NCI-H82 (cell line): Measurements from ENCODE around the gene CCDC83.
"Not testable (repeated sequence)": the region's sequence is repeated elsewhere in the genome, so short reads cannot be mapped to it uniquely, and the experiment has no call there.

ENCODE experiments used
- DNase-seq: peaks from one replicate; lab custom pipeline; 2025; lab: John Stamatoyannopoulos, UW

The CCDC83 gene

DNA sequence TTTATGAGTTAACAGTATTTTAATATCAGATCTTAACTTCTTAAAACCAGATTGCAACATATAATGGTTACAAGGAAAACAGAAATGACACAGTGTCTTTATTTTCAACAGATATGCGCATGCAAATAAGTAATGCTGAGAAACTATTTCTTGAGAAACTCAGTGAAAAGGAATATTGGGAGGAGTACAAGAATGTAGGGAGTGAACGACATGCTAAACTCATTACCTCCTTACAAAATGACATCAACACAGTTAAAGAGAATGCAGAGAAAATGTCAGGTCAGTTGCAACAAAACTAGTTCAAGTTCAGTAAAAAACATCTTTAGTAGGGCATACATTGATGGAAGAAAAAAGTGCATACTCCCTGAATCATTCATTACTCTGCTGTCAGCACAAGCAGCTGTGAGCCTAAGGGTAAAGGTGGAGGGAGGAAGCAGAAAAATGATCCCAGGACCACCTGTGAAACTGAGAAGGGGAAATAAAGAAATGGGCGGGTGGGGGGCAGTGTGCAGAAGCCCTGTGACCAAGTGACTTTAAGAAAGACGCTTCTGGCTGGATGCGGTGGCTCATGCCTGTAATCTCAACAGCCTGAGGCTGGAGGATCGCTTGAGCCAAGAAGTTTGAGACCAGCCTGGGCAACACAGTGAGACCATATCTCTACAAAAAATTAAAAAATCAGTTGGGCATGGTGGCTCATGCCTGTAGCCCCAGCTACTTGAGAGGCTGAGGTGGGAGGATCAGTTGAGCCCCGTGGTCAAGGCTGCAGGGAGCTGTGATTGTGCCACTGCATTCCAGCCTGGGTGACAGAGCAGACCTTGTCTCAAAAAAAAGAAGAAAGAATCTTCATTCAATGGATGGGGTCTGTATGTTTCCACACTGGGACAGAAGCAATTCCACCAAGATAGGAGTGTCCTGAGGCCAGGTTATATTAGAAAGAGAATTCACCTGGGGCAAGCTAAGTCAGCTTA, 31.2 kb downstream of the CCDC83 start:
- DNase-seq = no peak

DNA sequence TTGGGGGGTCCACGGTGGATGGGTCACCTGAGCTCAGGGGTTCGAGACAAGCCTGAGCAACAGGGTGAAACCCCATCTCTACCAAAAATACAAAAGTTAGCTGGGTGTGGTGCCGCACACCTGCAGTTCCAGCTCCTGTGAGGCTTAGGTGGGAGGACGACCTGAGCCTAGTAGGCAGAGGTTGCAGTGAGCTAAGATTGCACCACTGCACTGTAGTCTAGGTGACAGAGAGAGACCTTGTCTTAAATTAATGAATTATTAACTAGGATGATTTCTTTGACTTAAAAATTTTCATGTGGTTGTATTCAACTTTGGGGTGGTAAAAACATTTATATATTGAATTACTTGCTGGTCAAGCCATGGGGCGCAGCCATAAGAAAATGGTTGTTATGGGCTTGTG, 33.9 kb downstream of the CCDC83 start:
- DNase-seq = no peak

DNA sequence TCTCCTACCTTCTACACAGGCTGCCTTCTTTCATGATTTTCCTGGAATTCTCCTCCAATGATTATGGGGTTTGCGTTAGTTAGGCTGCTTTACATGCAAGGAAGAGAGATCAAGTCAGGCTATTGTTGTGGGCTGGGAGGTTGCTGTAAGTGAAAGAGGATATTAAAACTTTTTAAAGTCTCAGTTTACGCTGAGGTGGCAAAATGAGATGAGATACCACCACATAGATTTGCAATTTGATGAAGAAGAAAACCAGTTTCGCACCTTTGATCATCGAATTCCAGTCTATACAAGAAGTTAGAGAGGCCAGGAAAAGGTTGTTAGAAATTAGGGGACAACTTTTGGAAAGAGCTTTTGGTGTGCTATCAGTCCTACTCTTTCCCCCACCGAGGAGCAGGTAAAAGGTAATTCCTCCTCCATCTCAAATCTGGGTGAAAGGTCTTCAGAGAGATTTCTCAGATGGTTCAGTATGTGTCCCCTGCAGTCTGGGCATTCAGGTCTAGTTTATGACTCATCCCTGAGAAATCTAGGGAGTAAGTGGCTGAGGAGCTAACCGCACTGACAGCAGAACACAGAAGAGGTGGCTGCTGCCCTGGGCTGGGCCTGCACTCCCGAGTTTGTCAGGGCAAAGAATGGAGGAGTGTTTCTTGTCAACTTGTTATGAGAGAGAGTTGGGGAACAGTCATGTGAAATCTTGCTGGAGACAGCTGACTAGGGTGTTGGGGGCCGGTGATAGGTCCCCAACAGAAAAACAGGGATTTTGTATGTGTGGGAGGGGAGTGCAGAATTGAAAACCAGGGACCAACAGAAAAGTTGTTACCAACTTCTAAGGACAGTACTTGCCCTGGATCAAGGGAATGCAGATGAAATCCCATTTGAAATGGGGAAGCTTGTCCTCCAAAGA, 34.7 kb downstream of the CCDC83 start:
- DNase-seq = no peak

DNA sequence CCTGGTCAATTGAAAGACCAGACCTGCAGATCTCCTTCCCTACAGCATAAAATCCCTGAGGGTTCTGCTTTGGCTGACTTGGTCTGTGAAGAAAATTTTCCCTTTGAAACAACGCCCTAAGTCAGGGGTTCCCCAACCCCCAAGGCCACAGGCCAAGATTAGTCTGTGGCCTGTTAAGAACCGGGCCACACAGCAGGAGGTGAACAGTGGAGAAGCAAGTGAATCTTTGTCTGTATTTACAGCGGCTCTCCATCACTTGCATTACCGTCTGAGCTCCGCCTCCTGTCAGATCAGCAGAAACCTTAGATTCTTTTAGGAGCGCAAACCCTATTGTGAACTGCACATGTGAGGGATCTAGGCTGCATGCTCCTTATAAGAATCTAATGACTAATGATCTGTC, 38.2 kb downstream of the CCDC83 start:
- DNase-seq = no peak

DNA sequence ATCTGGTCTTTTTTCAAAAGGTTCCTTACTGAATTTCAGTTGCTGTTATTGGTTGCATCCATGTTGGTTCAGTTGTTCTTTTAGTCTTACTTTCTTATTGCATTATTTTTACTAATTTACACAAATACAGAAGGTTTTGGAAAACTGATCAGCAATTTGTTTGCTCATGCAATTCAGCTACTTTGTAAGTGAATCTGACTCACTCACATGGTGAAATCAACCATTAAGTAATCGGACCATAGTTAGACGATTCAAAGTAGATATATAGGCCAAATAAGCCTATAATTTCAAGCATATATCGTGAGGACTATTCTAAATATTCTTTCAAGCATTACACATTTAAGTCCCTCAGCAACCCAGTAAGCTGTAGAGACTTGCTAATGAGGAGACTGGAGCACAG, 41.7 kb downstream of the CCDC83 start:
- DNase-seq = no peak

DNA sequence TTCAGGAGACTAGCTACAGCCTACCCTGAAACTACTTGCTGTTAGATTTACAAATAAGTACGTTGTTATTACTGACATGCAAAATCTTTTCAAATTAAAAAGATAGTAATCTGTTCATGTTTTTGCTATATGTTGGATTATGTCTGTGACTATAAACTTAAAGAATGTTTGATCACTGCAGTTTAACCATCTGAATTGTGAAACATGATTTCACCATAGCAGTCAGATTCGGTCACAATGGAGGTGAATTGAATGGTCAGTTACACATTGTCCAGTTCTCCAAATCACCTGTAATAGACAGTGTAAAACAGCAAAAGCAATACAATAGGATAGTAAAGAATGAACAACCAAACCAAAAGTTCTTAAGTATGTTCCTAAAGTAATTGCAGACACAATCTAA, 43.3 kb downstream of the CCDC83 start:
- DNase-seq = no peak

DNA sequence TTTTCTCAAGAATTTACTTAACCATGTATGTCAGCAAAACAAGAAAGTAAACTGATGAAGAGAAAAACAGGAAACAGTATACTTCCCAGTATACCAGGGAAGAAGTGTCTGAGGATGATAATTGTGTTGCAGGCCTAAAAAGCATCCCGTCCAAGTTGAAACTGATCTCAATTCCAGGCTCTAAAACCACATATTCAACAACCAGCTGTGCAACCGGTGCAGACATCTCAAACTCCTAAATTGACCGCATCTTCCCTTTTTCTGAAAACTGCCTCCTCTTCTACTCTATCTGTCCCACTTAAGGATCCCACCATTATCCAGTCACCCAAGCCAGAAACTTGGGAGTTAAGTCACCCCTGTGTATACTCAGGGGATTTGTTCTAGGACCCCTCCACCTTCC, 47.2 kb downstream of the CCDC83 start:
- no peak for DNase-seq

DNA sequence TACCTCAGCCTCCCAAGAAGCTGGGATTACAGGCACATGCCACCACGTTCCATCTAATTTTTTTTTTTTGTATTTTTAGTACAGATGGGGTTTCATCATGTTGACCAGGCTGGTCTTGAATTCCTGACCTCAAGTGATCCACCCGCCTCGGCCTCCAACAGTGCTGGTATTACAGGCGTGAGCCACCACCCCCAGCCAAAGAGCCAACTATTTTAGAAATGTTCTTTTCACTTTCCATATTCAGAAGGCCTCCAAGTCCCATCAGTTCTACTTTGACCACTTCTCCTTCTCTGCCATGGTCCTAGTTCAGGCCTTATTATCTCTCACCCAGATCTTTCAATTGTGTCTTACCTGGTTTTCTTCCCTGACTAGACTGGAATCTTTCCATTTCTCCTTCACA, 48.2 kb downstream of the CCDC83 start:
- no peak for DNase-seq

DNA sequence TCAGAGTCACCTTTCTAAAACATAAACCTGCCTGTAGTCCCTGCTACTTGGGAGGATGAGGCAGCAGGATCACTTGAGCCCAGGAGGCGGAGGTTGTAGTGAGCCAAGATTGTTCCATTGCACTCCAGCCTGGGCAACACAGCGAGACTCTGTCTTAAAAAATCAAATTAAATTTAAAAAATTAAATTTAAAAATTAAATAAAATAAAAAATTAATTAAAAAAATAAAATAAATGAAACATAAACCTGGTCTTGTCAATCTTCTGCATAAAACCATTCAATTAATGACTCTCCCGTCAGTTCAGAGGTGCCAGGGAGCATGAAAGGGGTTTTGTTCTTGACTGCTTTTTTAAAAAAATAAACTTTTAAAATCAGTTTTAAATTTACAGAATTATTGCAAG, 48.6 kb downstream of the CCDC83 start:
- no peak for DNase-seq

DNA sequence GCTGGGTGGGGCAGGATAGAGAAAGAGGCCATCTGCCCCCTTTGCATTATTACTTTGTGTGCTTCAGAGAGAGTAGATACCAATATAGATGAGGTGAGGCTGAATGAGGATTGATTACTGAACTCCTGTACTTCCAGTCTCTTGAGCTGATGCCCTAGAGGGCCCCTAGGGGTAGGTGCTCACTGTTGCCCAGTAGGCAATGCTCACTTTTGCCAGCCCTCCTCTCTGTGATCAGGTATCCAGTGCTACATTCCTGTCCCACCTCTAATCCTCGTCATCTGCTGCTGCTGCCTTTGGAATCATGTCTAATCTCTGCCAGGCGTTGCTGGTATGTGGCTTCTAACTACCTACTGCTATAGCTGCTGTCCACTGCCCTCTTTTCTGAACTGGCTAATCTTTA, 57.2 kb downstream of the CCDC83 start:
- DNase-seq = peak; percentile 80

DNA sequence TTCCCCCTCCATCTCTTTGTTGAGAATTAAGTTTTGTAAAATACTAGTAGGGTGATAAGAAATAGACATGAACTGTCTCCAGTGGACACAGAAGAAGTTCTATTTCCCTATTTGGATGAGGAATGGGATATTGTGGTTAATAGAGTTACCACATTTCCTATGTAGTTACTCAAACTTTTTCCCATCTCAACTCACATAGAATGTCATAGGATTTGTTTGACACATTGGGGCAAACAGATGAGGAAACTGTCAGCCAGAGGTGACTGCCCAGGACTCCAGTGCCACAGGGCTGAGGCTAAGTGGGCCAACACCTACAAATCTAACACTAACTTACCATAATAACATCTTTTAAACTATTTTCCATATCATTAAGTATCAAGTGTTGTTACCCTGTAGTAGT, 58.3 kb downstream of the CCDC83 start:
- DNase-seq = no peak

DNA sequence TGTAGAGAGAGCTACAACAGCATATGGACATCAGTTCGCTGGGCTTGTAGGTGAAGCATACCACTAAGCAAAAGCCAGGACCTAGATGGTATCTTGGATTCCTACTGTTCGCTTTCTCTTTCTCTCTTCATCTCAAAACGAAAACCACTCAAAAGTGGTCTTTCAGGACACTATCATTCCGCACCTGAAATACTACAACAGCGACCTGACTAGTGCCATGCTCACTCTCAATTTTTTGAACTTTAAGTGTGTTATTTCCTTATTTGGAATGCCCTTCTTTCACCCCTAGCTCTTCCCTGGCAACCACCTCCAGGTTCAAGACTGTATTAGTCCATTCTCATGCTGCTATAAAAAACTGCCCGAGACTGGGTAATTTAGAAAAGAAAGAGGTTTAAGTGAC, 59.2 kb downstream of the CCDC83 start:
- DNase-seq = no peak

DNA sequence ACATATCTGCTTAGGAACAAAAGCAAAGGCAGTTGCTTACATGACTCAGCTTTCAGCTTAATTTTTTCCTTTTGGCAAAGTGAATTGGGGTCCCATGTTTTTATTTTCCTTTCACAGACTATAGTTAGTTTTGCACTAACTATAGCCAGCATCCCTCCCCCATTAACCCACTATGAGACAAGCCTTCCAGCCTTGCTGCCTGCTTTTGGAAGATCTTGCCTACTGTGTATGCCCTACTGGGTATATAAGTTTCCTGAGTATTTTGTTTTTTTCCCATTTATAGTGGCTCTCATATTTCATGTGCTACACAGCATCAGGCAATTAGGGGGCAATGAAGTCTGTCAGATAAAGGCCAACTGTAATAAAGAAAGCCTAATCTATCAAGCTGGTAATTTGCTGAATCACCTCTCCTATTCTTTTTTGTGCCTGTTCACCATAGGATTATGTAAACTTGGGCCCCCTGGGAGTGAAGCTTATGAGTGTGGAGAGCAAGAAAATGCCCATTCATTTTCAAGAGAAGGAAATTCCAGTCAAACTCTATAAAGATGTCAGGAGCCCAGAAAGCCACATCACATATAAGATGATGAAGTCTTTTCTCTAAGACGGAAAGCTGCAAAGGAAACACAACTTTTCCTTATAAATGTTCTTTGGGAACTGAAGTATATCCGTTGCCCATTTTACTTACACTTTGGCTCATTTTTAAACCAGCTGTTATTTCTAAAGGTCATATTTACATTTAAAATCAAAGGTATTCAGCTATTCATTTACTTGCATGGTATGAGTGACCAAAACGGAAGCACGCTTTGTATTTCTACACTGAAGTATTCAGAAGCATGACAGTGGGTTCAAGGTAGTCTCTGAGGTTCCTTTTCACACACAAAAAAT, 64.0 kb downstream of the CCDC83 start:
- DNase-seq = peak; percentile 61

DNA sequence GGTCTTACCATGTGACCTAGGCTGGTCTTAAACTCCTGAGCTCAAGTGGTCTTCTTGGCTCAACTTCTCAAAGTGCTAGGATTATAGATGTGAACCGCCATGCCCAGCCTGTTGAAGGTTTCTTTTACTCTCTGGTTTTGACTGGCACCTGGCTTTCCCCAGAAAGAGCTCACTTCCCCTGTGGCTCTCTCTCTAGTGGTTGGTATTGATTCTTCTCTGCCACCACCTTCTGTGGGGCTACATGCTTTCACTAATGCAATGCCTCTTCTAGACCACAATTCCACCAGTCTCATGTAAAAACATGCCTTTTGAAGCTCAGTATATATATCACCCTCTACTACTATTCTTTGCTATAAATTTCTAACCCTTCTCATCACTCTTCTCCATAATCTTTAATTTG, 67.2 kb downstream of the CCDC83 start:
- DNase-seq = no peak

DNA sequence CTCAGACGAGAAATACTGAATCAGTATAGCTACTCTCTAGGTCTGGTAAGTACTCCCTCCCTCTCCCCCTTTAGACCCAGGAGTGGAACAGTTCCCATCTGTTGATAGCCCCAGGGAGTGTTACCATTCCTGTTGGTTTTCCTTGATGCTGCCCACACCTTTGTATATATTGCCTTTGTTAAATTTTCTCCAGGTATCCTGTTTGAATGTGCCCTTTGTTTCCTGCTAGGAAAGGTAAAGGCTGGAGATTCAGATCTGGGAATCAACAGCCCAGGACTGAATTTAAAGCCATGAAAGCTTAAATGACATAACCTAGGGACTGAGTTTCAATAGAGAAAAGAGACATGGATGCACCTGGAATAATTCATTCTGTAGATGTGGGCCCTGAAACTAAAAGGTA, 68.3 kb downstream of the CCDC83 start:
- no peak for DNase-seq

DNA sequence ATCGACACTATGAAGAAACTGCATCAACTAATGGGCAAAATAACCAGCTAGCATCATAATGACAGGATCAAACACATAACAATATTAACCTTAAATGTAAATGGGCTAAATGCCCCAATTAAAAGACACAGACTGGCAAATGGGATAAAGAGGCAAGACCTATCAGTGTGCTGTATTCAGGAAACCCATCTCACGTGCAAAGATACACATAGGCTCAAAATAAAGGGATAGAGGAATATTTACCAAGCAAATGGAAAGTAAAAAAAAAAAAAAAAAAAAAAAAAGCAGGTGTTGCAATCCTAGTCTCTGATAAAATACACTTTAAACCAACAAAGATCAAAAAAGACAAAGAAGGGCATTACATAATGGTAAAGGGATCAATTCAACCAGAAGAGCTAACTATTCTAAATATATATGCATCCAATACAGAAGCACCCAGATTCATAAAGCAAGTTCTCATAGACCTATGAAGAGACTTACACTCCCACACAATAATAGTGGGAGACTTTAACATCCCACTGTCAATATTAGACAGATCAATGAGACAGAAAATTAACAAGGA, 71.6 kb downstream of the CCDC83 start:
- DNase-seq = not testable (repeated sequence)

DNA sequence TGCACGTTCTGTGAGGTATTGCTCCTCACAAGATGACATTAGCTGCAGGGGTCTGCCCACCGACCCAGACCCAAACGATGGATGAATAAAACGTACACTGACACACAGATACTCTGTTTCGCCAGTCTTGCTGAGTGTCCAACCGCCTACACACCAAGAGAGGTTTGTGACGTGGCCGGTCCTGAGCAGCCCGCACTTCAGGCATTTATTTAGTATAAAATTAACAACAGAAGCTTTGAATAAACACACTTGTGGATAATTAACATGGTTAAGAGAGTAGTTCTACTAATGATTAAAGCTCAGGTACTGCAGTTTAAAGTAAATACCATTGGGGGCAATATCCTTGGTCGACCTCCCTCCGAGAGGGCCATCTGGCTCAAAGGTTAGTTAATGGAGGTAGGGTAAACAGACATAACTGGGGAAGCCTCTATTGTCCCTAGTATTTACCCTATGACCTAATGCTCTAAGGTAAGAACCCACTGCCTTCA, 75.7 kb downstream of the CCDC83 start:
- DNase-seq = no peak

DNA sequence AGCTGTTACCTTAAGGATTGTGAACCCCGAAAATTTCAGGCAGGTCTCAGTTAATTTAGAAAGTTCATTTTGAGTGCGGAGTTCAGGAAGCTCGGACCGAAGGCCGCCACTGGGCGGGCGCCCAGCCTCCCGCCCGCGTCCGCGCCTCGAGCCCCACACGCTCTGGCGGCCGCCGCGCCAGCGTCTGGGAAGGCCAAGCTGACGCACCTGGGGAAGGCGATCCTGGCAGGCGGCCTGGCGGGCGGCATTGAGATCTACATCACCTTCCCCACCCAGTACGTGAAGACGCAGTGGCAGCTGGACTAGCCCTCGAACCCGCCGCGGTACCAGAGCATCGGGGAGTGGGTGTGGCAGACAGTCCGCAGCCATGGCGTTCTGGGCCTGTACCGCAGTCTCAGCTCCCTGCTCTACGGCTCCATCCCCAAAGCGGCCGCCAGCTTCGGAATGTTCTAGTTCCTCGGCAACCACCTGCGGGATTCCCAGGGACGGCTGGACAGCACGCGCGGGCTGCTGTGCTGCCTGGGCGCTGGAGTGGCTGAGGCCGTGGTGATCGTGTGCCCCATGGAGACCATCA, 79.5 kb downstream of the CCDC83 start:
- no peak for DNase-seq

DNA sequence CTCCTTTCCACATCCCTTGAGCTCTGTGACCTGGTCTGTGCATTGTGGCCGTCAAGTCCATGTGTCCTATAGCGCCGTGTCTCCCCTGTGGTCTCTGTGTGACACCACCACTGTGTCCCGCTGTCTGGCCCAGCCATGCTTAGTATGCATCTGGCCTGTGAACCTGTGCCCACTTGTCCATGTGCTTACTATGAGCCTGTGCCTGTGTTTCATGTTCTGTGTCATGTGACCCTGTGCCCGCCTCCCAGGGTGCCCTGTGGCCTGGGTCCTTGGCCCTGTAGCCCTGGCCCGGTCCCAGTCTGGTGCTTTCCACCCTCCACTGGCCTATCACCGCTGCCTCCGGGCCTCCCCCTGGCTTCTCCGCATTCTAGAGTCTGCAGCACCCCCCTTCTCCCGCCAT, 80.6 kb downstream of the CCDC83 start:
- DNase-seq = no peak

DNA sequence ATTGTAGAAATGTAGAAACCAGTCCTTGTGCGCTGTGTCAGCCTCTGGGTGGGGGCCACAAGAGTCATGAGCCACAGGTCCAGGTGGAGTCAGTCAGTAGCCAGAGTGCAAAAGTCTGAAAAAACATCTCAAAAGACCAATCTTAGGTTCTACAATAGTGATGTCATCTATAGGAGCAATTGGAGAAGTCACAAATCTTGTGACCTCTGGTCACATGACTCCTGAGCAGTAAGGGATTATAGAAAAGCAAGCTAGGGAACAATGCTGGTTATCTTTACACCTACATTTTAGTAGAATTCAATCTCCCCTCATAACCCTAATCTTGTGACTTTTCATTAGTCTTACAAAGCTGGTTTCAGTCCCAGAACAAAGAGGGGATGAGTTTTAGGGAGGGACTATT, 82.7 kb downstream of the CCDC83 start:
- DNase-seq = no peak
